Cardiac muscle cell (in vitro differentiated cells and primary cell): ENCODE data around the gene NUDC. TPM values are rescaled to one million over a fixed set of nuclear protein-coding genes. Genes with fewer than 3 reads are reported as not detected.

ENCODE experiments used
- DNase-seq, 2 donors: peaks; one replicate each; pipeline versions ENCODE4 v3.0.0 to v3.0.0-alpha.2; 2010 to 2017; ENCODE audit warnings: low read depth in 1 of 2, low spot score in 1 of 2
- H3K27ac ChIP-seq: fragments of 200-600 bp; sonication (generic); 2 replicates; pipeline ENCODE4 v1.5.1; 2016
- H3K27me3 ChIP-seq: fragments of 200-600 bp; sonication (generic); 2 replicates; pipeline ENCODE4 v1.6.0; 2016; ENCODE audit warnings: control low read depth
- H3K36me3 ChIP-seq: fragments of 200-600 bp; sonication (generic); 2 replicates; pipeline ENCODE4 v1.5.1; 2016; ENCODE audit warnings: control low read depth
- H3K4me1 ChIP-seq: fragments of 200-600 bp; sonication (generic); 2 replicates; pipeline ENCODE4 v1.8.1; 2017; ENCODE audit warnings: low read depth, mild to moderate bottlenecking, mixed run types
- H3K4me3 ChIP-seq: fragments of 200-600 bp; sonication (generic); 2 replicates; pipeline ENCODE4 v1.5.1; 2016; ENCODE audit warnings: mild to moderate bottlenecking
- H3K9me3 ChIP-seq: fragments of 200-600 bp; sonication (generic); 2 replicates; pipeline ENCODE4 v1.5.1; 2017; ENCODE audit warnings: low read depth, mild to moderate bottlenecking, control low read depth
- polyA plus RNA-seq: library from polyadenylated mRNA; unstranded; fragments of >200 nt; fragmentation: Nextera tagmentation; extraction: Ambion mirVana; gene quantifications from 2 replicates; pipeline ENCODE4 v1.2.1, GENCODE V29; 2016
- total RNA-seq: library from RNA; depleted of rRNA; stranded (reverse); fragments of >200 nt; gene quantifications from 2 replicates; pipeline ENCODE4 v1.2.3, GENCODE V29; 2016
- TF ChIP-seq, protein P1 (sequence below): IDR thresholded peaks from 2 replicates; pipeline ENCODE4 v1.5.1; 2012; ENCODE audit warnings: low read depth, mild to moderate bottlenecking, low read length

The NUDC gene
- total and polyA plus RNA-seq, 2 experiments from 2014 or later = 99.6 to 192 TPM

DNA sequence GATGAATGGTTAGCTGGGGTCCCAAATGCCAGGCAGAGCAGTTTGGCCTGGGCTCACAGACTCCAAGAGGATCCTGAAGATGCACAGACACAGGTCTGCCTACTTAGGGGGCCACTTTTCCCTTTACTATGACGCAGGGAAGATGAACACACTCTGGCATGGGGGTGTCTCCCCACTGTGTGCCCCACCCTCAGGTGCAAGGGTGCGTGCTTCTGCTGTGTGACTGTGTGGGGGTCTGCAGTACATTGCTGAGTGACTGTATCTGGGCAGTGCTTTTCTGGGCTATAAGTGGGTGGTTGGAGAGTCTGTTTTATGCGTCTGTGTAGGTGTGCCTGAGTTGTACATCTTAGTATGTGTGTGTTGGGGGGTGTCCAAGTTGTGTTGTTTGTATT lies 11.6 kb upstream of the NUDC start:
- Histone ChIP-seq H3K27me3 (no peaks in the 10 kb centered on the region), H3K4me3 (no peak overlapping the region), H3K9me3 (no peaks in the 10 kb centered on the region), H3K27ac (no peak overlapping the region), H3K36me3 (no peaks in the 10 kb centered on the region), H3K4me1 (peaks cover 17% of the 10 kb centered on the region)
- DNase-seq = no peak
- TF ChIP-seq, protein P1, sequence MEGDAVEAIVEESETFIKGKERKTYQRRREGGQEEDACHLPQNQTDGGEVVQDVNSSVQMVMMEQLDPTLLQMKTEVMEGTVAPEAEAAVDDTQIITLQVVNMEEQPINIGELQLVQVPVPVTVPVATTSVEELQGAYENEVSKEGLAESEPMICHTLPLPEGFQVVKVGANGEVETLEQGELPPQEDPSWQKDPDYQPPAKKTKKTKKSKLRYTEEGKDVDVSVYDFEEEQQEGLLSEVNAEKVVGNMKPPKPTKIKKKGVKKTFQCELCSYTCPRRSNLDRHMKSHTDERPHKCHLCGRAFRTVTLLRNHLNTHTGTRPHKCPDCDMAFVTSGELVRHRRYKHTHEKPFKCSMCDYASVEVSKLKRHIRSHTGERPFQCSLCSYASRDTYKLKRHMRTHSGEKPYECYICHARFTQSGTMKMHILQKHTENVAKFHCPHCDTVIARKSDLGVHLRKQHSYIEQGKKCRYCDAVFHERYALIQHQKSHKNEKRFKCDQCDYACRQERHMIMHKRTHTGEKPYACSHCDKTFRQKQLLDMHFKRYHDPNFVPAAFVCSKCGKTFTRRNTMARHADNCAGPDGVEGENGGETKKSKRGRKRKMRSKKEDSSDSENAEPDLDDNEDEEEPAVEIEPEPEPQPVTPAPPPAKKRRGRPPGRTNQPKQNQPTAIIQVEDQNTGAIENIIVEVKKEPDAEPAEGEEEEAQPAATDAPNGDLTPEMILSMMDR = no peak

DNA sequence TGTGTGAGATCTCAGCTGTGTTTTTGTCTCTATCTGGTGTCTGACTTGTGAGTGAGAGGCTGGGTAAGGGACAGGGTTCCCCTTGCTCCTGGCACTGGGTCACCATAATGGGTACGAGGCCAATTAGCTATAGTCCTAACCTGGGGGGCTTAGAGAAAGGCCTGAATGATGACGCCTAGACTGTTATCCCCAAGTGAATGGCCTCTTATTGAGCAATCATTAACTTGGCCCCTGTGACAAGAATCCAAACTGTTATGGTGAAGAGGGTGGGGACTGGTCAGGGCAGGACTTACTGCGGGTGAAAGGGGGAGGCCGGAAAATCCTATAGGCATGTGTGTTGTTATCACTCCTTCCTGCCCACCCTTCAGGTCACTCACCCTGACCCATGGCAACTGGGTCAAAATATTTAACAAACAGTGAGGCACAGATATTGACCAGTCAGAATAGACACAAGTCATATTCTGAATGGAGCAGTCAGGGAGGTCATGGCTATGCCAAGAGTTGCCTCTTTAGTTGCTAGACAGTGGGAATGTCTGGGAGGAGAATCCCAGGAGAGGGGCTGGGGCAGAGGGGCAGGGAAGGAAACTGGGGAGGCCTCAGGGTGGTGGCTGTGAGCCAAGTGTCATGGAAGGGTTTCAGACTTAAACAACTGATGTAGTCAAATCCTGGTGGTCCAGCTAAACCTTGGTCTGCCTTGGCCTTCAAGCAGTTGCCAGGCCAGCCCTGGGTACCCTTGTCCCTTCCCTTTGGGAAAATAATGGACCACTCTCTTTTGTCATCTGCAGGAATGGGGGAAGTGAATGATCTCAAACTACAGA lies 11.0 kb upstream of the NUDC start:
- Histone ChIP-seq H3K9me3 (no peaks in the 10 kb centered on the region), H3K4me1 (peaks cover 17% of the 10 kb centered on the region), H3K4me3 (no peak overlapping the region), H3K36me3 (no peaks in the 10 kb centered on the region), H3K27me3 (no peaks in the 10 kb centered on the region), H3K27ac (no peak overlapping the region)
- TF ChIP-seq, protein P1 = no peak
- DNase-seq = no peak

DNA sequence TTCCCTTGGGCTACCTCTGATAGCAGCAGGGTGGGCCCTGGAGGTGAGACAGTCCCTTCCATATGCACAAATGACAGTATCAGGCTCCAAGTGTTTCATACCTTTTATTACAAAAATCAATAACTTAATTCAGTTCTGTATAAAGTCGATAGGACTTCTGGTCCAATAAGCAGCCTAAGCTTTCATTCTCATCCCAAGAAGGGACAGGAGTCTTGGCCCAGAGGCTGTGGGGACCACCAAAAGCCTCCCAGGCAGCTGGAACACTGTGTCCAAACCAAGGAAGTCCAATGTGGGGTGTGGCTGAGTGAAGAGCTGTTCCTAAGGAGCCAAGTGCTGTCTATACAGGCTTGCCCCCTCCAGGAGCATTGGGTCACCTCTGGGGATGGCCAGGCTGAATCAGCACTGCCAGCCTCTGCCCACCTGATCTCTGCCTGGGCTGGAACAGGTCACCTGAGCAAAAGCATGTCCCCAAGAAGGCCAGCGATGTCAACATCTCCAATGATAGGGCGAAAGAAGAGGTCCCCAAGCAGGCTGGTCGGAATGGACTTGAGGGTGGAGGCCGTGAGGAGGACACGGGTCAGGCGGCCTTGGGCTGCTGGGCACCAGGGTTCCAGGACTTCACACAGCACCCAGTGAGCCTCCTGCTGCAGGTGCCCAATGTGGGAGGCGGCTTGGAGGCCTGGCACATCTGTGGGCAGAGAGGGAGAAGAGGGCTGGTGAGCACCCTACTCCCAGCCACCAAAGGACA lies 10.0 kb upstream of the NUDC start:
- no peak overlapping the region for H3K4me3 ChIP-seq
- DNase-seq = no peak
- no peaks in the 10 kb centered on the region for H3K36me3 ChIP-seq
- peaks cover 17% of the 10 kb centered on the region for H3K4me1 ChIP-seq
- TF ChIP-seq, protein P1 = no peak
- no peak overlapping the region for H3K27ac ChIP-seq
- H3K9me3 ChIP-seq = no peaks in the 10 kb centered on the region
- no peaks in the 10 kb centered on the region for H3K27me3 ChIP-seq

DNA sequence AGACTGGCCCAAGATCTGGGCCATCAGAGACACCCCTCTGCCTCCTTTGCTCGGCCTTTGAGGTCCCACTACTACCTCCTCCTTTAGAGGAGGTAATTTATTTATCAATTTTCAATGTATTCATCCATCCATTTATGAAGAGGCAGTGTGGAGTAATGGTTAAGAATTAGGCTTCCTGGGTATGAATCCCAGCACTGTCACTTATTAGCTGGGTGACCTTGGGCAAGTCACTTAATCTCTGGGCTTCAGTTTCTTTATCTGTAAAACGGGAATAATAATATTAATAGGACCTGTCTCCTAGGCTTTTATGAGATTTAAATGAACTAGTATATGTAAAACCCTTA lies 9.4 kb upstream of the NUDC start:
- Histone ChIP-seq H3K27me3 (no peaks in the 10 kb centered on the region), H3K4me1 (peaks cover 17% of the 10 kb centered on the region), H3K9me3 (no peaks in the 10 kb centered on the region), H3K4me3 (no peak overlapping the region), H3K36me3 (no peaks in the 10 kb centered on the region), H3K27ac (no peak overlapping the region)
- TF ChIP-seq, protein P1 = no peak
- DNase-seq = no peak

DNA sequence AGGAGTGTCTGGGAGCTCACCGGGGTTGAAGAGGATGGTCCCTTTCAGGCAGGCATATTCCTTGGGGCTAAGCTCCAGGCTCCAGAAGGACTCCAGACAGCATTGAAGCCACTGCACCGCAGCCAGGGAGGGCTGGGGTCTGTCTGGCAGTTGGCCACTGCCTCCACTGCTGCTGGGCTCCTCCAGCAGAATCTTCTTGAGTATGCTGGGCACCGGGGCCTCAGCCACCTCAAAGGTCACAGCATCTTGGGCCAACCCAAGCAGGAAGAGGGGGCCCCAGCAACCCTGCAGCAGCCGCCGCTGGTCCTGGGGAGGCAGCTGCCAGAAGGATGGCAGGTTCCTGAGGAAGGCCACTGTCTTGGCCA lies 8.2 kb upstream of the NUDC start:
- no peaks in the 10 kb centered on the region for H3K9me3 ChIP-seq
- TF ChIP-seq, protein P1 = no peak
- no peak overlapping the region for H3K4me3 ChIP-seq
- peaks cover 17% of the 10 kb centered on the region for H3K4me1 ChIP-seq
- peak overlapping the region; percentile 84 for H3K27ac ChIP-seq
- DNase-seq = no peak
- no peaks in the 10 kb centered on the region for H3K36me3 ChIP-seq
- no peaks in the 10 kb centered on the region for H3K27me3 ChIP-seq
